Measurements from ENCODE around the gene FEM1C.

FEM1C gene

GRCh38 chr5:115471345-115472063 is 73.1 kb downstream of the FEM1C start:
- DNase-seq, result no peak

DNA sequence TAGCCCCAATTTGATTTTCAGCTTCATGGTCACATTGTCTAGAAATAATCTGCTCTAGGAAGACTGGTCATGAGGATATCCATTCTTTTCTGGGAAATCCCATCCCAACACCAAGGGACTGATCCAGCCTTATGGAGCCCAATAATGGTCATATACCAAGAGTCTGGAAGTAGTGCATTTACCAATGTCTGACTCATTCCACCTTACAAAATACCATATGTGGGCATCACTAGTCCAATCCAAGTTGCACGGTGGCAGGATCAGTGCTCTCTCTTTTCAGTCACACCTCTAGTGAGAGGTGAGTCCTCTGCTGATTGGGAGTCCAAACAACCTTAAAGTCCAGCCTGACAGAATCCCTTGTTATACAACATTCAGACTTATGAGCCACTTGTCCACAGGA is 73.7 kb downstream of the FEM1C start:
- no peak for DNase-seq
